C1 segment of cervical spinal cord (tissue), 14 donors: ENCODE data around the gene SLC39A11.

Experiments used
- DNase-seq, 14 donors: peaks; one replicate each; lab custom pipeline; 2025; lab: John Stamatoyannopoulos, UW

Gene SLC39A11

DNA sequence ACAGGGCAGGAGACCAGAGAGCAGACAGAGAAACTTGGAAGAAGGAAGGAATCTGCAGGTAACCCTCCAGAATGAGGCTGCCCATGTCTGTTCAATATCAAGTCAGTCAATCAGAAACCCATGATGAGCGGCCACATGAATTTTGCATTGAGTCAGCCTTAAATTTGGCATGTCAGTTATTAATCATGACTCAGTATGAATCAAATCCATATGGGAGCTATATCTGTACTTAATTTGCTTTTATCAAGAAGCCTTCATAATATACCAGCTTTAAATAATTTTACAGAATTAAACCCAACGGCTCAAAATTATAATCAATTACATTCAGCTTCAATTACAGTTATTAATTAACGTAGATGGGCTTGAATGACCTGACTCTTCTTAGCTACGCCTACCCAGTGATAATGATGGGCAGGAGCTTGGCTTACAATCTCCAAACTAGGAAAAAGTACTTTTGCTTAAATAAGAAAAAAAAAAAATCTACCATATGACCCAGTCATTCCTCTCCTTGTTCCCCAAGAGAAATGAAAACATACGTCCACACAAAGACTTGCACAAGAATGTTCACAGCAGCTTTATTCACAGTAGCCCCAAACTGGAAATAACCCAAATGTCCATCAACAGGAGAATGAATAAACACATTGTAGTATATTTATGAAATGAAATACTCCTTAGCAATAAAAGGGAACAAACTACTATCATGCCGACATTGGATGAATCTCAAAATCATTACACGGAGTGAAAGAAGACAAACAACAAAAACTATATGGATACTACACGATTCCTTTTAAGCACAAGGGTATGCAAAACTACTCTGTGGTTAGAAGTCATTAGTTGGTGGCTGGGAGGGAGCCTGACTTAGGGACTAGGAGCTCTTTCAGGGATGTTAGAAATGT, 48.6 kb downstream of the SLC39A11 start:
- no peak for DNase-seq

DNA sequence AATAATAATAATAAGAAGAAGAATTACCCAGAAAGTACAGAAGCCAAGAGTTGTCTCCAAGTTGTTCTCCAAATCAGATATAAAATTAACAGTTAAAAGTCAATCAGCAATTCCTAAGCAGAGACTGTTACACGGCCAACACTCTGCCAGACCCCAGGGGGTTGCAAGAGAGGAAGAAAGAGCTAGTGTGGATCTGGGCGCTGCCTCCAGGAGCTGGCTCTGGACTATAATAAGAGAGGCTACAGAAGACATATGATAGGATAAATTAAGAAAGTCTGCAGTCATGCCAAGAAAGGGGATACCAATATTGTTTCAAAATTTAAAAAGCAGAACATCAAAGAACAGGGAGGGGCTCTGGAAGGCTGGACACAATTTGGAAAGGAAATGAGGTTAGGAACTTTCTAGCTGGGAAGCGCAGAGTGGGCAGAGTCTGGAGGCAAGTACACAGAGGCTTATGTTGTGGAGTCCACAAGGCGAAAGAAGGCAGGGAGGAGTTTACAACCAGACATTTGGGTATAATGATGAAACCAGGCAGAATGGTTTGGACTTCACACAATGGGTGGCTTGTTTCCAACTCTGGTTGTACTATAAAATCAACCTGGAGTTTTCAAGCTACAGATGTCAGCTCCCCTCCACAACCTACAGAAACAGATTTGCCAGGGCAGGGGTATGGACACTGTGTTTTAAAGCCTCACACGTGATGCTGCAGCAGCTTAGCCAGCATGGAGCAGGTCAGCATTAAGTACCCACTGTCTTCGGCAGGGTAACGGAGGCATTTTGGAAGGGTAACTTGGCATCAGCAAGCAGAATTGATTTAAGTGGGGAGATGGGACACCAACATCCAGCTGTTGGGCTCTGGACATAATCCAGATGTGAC, 49.4 kb downstream of the SLC39A11 start:
- DNase-seq: no peak

DNA sequence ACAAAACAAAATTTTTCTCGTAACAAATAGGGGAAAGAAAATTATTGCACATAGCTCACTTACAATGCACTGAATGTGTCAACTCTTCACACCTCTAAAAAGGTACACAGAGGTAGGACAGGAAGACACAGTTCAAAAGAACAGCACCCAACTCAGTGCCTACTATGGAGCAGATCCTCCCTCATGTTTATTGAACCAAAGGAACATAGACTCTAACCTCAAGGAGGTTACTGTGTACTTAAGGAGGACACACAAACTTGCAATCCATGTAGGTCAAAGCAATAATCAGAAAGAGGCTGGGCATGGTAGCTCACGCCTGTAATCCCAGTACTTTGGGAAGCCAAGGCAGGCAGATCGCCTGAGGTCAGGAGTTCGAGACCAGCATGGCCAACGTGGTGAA, 50.3 kb downstream of the SLC39A11 start:
- no peak for DNase-seq

DNA sequence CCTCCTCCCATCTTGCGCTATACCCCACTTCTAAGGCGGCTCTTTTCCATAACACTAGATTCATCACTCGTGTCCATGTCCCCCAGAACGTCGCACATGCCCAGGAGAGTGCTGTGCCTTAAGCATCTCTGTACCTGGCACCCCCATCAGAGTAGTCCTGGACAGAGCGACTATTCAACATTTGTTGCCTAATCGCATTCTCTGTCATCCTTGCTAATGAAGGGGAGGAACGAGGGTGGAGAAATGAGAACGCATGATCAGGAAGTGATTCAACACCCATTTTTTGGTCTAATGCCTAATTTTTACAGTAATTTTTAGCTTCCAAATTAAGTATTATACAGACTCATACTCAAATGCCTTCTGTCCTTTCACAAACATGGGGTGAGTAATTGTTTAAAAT, 53.2 kb downstream of the SLC39A11 start:
- no peak for DNase-seq

DNA sequence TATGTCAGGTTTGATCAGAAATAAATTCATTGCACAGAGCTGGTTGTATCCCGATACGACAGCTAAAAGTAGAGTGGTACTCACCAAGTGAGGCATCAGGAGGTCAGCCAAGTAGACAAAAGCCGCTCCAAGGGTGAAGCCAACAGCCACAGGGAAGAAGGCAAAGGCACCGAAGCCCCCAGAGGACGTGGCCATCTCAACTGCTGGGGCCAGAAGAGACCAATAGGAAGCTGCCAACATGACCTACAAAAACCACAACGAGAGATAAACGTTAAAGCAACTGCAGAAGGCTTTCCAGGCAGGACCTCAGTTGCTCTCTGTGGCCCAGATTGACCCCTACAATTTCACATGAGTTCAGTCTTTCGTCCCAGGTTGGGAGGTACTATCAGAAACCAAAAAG, 61.0 kb downstream of the SLC39A11 start:
- DNase-seq: no peak

DNA sequence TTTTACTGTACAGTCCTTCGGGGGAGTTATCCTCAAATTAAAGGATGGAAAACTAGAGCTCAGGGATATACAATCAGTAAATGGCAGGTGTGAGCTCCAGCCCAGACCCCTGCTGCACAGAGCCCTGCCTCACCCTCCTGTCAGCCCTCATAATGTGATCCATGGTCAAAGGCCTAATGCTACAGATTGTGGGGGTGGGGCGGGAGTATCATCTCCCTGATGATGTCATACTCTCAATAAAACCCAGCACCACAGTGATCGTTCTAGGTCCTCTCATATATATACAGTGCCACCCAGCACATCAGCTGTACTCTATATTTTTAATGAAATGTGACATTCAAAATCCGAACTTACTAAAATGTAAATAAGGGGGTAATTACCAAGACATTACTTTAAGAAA, 61.5 kb downstream of the SLC39A11 start:
- DNase-seq: peak in 1 of 14 donors; percentile 23

DNA sequence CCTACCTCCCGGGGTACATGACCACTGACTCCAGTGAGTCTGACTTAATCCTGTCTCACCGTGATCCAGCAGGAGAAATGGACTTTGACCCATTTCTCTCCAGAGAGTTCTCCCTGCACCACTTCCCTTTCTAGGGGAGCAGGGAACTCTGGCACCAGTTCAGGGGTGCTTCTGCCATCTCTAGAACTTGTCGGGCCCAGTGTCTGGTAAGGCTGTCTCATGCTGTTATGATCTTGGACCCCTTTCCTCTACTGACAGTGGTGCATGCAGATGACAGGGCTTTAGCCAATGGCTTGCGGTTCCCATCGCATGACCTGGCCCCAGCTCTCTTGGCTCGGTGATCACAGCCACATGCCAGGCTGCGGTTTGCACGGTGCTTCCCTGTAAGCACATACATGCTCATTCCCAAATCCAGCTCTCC, 62.0 kb downstream of the SLC39A11 start:
- peak in 1 of 14 donors; percentile 23 for DNase-seq

DNA sequence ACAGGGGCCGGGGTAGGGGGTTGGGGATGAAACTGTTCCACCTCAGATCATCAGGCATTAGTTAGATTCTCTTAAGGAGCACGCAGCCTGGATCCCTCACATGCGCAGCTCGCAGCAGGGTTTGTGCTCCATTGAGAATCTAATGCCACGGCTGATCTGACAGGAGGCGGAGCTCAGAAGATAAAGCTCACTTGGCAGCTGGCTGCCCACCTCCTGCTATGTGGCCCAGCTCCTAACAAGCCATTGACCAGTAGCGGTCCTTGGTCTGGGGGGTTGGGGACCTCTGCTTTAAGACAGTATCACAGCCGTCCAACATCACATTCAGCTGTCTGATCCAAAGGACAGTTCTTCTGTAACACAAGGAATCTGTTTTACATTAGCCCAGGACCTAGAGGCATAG, 62.5 kb downstream of the SLC39A11 start:
- DNase-seq: peak in 1 of 14 donors; percentile 14

DNA sequence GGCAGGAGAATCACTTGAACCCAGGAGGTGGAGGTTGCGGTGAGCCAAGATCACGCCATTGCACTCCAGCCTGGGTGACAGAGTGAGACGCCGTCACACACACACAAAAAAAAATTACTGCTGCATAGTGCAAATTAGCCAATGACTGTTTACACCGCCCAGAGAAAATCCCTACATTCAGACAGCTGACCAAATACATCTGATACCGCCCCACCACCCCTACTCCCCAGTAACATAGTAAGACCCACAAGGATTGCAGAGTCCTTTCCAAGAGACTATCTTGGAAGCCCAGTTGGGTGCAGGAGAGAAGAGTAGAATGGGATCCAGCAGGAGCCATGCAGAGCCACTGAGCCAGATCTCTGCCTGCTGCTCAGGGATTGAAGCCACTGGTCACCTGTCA, 63.5 kb downstream of the SLC39A11 start:
- DNase-seq: no peak

DNA sequence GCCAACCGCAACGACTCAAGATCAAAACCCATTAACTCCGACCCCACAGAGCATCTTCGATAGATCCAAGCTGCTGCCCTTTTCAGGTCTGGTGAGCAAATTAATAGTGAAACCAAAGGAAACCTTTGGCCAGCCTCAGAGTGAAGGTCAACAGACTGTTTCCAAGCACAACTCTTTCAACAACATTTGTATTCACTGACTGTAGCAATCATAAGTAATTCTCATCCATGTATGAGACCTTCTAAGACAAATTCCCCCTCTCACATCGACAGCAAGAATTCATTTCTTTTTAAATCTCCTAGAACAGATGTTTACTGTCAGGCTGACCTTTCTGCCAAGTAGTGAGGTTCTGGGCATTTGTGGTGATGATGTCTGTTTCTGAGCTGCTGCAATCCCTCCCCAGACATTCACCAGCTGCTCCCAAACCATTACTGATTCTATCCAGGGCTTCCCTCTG, 64.2 kb downstream of the SLC39A11 start:
- DNase-seq: no peak

DNA sequence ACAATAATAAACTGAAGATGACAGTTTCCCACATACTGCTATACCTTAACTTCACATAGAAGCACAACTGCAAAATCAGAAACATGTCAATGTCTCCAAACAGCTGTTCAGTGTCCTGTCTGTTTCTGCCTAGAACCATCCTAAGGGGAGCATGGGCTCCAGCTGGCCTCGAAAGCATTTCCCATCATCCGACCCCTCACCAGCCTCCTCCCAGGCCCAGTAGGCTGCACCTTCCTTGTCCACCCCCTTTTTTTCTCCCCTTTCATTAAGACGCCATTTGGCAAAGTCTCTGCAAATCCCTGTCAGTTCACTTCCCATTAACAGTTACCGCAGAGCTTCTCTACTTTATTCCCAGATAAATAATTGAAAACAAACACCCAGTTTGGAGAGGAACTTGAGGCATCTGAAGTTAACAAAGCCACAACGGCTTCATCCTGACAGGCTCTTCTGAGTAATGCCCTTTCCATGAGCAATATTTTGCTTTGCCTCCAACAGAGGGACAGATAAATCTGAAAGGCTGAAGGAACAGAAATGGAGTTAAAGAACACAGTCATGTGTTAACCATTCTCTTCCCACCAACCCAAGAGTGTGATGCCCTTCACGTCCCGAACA, 65.3 kb downstream of the SLC39A11 start:
- DNase-seq: no peak

DNA sequence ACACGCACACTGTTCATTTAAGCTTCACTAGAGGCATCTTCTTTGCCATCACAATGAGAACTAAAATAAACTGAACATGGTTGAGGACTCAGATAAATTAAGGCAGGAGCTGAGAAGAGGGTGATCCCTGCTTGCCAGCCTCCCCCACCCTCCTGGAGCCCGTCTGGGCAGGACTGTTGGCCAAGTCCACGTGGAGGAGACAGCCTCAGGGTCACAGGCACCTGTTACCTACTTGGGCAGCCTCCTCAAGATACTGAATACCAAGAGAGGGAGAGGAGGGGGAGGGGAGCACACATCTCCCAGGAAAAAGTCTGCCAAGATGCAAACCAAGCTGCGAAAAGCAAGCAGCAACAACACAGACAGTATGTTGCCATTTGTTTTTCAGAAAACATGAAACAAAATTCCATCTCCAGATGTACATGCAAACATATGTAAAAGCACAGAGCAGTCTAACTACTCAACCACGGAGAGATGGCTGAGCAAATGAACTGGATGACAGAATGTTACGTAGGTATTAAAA, 67.4 kb downstream of the SLC39A11 start:
- no peak for DNase-seq

DNA sequence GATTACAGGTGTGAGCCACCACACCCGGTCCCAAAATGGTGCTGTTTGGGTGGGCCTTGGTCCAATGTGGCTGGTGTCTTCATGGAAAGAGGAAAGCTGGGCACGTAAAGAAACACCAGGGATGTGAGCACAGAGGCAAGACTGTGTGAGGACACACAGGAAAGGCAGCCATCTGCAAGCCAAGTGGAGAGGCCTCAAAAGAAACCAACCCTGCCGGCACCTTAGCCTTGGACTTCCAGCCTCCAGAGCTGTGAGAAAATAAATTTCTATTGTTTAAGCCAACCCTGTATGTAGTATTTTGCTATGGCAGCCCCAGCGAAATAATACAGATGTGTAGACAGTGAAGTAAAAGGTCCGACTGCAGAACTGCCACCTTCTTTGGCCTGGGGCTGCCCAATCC, 68.7 kb downstream of the SLC39A11 start:
- no peak for DNase-seq

DNA sequence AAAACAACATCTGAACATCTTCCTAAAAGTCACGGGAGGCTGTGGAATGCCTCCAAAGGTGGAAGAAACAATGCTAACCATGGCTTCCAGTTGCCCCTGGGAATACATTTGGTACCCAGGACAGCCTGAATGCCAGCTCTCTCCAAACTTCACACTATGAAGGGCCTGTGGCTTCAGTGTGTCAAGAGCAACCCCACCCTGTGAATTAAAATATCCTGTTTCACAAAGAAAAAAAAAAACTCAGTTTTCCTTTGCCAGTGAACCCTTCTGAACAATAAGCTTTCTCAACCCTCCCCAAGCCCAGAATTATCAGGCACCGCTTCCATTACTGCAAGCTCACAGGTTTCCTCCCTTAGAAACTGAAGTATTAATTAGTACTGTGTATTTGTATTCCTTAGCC, 69.8 kb downstream of the SLC39A11 start:
- no peak for DNase-seq

DNA sequence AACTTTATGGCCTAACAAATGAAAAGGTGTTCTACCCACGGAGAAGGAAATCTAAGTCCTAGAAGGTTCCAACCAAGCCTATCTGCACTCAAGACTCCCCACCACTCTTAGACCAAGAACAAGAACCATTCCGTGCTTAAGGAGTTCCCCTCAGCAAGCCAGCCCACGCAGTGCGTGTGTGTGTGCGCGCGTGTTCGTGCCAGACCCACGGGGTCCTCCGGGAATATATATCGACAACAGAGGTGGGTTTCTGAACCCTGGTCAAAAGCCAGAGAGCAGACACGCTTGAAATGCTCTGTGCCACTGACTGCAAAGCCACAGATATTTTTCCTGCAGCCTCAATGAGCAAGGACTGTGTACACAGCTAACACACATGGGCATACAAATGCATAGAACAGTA, 70.7 kb downstream of the SLC39A11 start:
- DNase-seq: no peak

DNA sequence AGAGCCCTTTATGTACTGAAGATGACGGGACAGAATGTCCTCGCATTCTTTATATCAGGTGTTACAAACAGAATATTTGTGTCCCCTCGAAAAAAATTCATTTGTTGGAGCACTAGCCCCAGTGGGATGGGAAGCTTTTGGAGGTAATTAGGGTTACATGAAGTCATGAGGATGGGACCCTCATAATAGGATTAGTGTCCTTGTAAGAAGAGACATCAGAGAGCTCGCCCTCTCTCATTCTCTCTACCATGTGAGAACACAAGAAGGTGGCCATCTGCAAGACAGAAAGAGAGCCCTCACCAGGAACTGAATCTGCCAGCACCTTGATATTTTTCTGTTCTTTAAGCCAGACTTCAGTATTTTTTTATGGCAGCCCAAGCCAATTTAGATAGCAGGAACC, 72.4 kb downstream of the SLC39A11 start:
- no peak for DNase-seq

DNA sequence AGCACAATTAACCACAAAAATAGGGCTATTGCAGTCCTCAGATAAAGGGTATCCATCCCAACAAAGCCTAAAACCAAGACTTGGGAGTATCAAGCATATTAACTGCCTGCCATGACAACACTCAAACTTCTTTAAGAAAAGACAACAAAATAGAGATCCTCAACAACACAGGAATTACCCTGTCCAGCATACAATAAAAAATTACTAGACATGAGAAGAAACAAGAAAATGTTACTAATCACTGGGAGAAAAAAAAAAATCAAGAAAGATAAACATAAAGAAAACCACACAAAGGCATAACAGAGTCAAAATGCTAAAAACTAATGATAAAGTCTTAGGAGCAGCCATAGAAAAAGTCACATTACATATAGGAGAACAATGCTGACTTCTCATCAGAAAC, 73.9 kb downstream of the SLC39A11 start:
- DNase-seq: no peak

DNA sequence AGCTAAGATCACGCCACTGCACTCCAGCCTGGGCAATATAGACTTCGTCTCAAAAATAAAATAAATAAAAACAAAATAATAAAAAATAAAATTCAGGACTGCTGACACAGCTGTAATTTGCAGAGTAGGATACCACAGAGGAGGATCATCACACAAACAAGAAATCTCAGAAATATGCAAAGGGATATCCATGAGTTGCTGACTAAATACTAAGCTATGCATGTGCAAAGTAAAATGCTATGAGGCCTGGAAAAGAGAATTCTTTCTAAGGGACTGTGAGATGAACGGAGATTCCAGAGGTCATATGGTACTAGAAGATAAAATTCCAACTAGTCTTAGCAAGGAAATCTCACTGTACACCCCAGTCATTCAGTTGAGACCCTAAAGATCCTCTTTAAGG, 74.8 kb downstream of the SLC39A11 start:
- no peak for DNase-seq

DNA sequence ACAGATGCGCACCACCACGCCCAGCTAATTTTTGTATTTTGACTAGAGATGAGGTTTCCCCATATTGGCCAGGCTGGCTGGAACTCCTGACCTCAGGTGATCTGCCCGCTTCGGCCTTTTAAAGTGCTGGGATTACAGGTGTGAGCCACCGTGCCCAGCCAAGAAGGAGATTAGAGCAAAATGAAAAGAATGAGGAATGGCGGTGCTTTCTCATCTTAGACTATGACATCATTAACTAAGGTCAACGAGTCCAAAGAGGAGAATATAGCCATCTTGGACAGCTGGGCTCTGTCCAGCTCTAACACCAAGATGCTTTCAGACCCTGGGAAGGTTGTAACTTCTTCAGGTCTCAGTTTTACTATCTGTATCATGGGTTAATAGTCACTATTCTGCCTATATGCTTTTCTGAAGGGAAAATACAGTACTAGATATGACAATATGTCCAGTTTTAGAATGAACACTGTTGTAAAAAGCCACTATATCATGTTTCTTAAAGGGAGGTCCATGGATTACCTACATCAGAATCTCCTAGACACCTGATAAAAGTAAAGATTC, 76.7 kb downstream of the SLC39A11 start:
- no peak for DNase-seq

DNA sequence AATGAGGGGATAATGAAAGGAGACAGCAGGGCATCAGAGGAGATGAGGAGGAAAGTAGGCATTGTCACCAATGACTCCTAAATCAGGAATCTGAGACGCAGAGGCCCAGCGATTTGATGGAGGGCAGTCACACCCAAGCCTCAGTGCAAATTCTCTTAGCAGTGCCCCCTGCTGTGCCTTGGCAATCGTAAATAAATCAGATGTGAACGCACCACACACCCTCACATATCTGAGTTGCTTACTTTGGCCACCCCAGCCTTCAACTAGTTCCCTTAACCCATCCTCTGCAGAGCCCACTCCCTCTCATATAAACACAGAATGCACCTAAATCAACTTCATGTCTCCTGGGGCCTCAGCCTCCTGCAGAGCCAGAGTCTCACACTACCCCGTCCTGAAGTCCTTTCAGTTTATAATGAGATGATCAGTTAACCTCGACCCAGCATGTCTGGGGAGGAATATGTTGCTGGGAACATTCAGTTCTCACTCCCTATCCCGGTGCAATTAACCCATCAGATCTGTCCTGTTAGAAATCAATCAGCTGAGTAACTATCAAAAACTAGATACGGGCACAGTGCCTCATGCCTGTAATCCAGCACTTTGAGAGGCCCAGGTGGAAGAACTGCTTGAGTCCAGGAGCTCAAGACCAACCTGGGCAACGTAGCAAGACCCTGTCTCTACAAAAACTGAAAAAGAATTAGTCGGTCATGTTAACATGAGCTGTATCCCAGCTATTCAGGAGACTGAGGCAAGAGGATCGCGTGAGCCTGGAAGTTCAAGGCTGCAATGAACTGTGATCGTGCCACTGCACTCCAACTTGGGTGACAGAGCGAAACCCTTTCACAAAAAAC, 78.4 kb downstream of the SLC39A11 start:
- DNase-seq: no peak

DNA sequence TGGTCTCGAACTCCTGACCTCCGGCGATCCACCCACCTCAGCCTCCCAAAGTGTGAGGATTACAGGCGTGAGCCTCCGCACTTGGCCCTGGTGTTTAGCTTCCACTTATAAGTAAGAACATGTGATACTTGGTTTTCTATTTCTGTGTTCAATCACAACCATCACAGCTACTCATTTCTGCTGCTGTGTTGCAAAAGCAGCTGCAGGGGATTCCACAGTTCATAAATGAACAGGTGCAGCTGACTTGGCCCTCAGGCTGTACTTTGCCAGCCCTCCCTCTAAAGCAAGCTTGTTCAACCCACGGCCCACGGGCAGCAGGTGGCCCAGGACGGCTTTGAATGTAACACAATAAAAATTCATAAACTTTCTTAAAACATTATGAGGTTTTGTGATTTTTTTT, 79.2 kb downstream of the SLC39A11 start:
- DNase-seq: no peak
